ENCODE measurements around the gene SPCS3.

DNA sequence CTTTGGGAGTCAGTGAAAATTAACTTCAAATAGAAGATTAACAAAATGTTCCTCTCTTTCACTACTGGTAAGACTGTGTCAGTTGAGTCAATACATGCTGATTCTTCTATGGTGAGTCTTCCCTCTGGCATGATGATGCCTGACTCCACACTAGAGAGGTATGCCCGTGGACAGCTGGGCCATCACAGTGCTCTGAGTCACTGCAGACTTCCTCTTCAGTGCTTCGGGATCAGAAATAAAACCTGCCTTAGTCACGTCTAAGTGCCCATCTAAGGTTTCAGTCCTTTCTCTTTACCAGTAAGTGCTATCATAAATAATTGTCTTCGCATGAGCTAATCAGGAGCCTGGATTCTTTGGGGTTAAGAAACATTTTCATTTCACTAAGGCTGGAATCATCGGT lies 49.1 kb upstream of the SPCS3 start:
- TF ChIP-seq, protein P1, sequence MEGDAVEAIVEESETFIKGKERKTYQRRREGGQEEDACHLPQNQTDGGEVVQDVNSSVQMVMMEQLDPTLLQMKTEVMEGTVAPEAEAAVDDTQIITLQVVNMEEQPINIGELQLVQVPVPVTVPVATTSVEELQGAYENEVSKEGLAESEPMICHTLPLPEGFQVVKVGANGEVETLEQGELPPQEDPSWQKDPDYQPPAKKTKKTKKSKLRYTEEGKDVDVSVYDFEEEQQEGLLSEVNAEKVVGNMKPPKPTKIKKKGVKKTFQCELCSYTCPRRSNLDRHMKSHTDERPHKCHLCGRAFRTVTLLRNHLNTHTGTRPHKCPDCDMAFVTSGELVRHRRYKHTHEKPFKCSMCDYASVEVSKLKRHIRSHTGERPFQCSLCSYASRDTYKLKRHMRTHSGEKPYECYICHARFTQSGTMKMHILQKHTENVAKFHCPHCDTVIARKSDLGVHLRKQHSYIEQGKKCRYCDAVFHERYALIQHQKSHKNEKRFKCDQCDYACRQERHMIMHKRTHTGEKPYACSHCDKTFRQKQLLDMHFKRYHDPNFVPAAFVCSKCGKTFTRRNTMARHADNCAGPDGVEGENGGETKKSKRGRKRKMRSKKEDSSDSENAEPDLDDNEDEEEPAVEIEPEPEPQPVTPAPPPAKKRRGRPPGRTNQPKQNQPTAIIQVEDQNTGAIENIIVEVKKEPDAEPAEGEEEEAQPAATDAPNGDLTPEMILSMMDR (conservative IDR thresholded peaks at IDR 0.05; ENCODE audit: low read length), result no peak
- TF ChIP-seq EZH2phosphoT487 (IDR thresholded peaks at IDR 0.05; ENCODE audit: borderline replicate concordance), result no peak
